ENCODE results near the gene AKT1.

DNA sequence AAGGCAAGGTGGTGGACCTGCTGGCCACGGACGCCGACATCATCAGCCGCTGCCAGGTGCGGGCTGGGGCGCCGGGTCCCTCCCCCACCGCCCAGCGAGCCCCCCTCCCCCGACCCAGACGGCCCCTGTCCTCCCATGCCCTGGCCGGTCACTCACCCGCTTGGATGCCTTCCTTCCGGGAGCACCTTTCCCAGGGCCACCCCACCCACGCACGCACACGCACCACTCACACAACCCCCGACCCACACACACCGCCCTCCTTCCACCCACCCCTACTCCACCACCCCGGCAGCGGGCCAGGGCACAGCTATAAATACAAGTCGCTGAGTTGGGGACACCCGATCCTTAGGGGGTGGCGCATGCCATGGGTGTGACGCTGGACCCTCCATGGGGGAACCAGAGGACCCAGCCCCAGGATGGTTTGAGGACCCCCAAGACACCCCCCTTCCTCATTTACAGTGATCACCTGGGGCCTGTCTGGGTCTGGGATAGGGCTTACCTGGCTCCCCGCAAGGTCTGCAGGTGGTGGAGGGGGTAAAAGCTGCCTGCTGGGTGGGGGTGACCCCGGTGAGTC, 71.1 kb downstream of the AKT1 start:
- TF ChIP-seq RAD21 (IDR thresholded peaks at IDR 0.05; ENCODE audit: low read length) (no peak), RCOR1 (IDR thresholded peaks at IDR 0.05; ENCODE audit: insufficient replicate concordance, low read length) (no peak), MXI1 (IDR thresholded peaks at IDR 0.05; ENCODE audit: borderline replicate concordance, low read depth, low read length) (no peak), SMC3 (IDR thresholded peaks at IDR 0.05; ENCODE audit: low read depth, low read length) (no peak), POLR2A (IDR thresholded peaks at IDR 0.05; ENCODE audit: low read depth, low read length) (no peak), RFX5 (IDR thresholded peaks at IDR 0.05; ENCODE audit: low read depth, low read length) (no peak)
- TF ChIP-seq, protein P1, sequence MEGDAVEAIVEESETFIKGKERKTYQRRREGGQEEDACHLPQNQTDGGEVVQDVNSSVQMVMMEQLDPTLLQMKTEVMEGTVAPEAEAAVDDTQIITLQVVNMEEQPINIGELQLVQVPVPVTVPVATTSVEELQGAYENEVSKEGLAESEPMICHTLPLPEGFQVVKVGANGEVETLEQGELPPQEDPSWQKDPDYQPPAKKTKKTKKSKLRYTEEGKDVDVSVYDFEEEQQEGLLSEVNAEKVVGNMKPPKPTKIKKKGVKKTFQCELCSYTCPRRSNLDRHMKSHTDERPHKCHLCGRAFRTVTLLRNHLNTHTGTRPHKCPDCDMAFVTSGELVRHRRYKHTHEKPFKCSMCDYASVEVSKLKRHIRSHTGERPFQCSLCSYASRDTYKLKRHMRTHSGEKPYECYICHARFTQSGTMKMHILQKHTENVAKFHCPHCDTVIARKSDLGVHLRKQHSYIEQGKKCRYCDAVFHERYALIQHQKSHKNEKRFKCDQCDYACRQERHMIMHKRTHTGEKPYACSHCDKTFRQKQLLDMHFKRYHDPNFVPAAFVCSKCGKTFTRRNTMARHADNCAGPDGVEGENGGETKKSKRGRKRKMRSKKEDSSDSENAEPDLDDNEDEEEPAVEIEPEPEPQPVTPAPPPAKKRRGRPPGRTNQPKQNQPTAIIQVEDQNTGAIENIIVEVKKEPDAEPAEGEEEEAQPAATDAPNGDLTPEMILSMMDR (conservative IDR thresholded peaks at IDR 0.05; ENCODE audit: low read depth, low read length), result no peak
- TF ChIP-seq, protein P2, sequence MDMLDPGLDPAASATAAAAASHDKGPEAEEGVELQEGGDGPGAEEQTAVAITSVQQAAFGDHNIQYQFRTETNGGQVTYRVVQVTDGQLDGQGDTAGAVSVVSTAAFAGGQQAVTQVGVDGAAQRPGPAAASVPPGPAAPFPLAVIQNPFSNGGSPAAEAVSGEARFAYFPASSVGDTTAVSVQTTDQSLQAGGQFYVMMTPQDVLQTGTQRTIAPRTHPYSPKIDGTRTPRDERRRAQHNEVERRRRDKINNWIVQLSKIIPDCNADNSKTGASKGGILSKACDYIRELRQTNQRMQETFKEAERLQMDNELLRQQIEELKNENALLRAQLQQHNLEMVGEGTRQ (IDR thresholded peaks at IDR 0.05; ENCODE audit: low read depth, low read length), result no peak
